DND-41 (cell line): ENCODE results near the gene NT5C1B.

Experiments used
- ATAC-seq: fragments of 200-7000 bp; cut with Tn5 transposase; 3 replicates; pipeline ENCODE4 v1.9.1; 2021; ENCODE audit warnings: low read depth; ENCODE audit not compliant: insufficient read depth
- DNase-seq: peaks from one replicate; pipeline ENCODE4 v3.0.0-alpha.2; 2020
- H2AFZ ChIP-seq: 2 replicates; pipeline ENCODE4 v1.6.0; 2012; ENCODE audit warnings: low read depth, low read length
- H3K27ac ChIP-seq: 2 replicates; pipeline ENCODE4 v1.5.1; 2012; ENCODE audit warnings: low read length, inconsistent platforms
- H3K27me3 ChIP-seq: fragments of 200-600 bp; sonication (generic); 2 replicates; pipeline ENCODE4 v1.6.0; 2012; ENCODE audit warnings: low read length, mild to moderate bottlenecking, inconsistent platforms; ENCODE audit not compliant: insufficient read depth, poor library complexity
- H3K36me3 ChIP-seq: 2 replicates; pipeline ENCODE4 v1.5.1; 2012; ENCODE audit warnings: low read length, inconsistent platforms; ENCODE audit not compliant: insufficient read depth
- H3K4me1 ChIP-seq: 2 replicates; pipeline ENCODE4 v1.5.1; 2012; ENCODE audit warnings: mild to moderate bottlenecking, low read length; ENCODE audit not compliant: insufficient read depth
- H3K4me2 ChIP-seq: 2 replicates; pipeline ENCODE4 v1.6.0; 2012; ENCODE audit warnings: mild to moderate bottlenecking, moderate library complexity, low read length, inconsistent platforms; ENCODE audit not compliant: insufficient read depth
- H3K4me3 ChIP-seq, 2 experiments: fragments of 200-600 bp in 1 of 2; shearing (Covaris generic) in 1 of 2; 2 replicates each; pipeline ENCODE4 v1.5.1; 2012 to 2016; ENCODE audit warnings: inconsistent platforms in 2 of 2, low read length in 2 of 2, mild to moderate bottlenecking in 2 of 2, low read depth in 1 of 2, moderate library complexity in 1 of 2
- H3K79me2 ChIP-seq: 2 replicates; pipeline ENCODE4 v1.6.0; 2012; ENCODE audit warnings: low read length, inconsistent platforms; ENCODE audit not compliant: insufficient read depth
- H3K9ac ChIP-seq: 2 replicates; pipeline ENCODE4 v1.6.0; 2012; ENCODE audit warnings: low read depth, mild to moderate bottlenecking, inconsistent platforms, low read length, moderate library complexity
- H3K9me3 ChIP-seq: 2 replicates; pipeline ENCODE4 v1.5.1; 2012; ENCODE audit warnings: low read length, moderate library complexity, mild to moderate bottlenecking, inconsistent platforms; ENCODE audit not compliant: insufficient read depth, severe bottlenecking
- H4K20me1 ChIP-seq: 2 replicates; pipeline ENCODE4 v1.6.0; 2012; ENCODE audit warnings: low read length; ENCODE audit not compliant: insufficient read depth
- CTCF ChIP-seq: IDR thresholded peaks from 2 replicates; pipeline ENCODE4 v1.5.1; 2012; ENCODE audit warnings: borderline replicate concordance, low read length, moderate library complexity, mild to moderate bottlenecking; ENCODE audit not compliant: poor library complexity, severe bottlenecking; ENCODE audit errors: extremely low read depth
- EZH2 ChIP-seq: IDR thresholded peaks from 3 replicates; pipeline ENCODE4 v1.6.1; 2012; ENCODE audit warnings: borderline replicate concordance, low read depth, mild to moderate bottlenecking, moderate library complexity, low read length, inconsistent platforms; ENCODE audit not compliant: severe bottlenecking

Gene NT5C1B

DNA sequence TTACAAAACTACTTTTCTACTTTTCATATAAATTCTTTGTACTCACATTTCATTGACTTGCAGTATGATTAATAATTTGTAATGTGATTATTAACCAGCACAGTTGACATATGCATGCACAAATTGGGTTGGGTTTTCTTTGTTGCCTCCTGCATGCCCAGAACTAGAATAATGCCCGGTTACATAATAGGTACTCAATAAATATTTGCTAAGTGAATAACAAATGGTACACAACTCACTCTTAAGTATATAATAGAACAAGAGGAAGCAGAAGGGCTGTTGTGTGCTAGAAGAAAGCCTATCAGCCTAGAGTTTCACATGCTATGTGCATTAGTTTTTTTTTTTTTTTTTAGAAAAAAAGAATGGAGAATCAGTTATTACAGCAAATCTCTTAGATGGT, 38.2 kb downstream of the NT5C1B start:
- Histone ChIP-seq H3K9ac (no peak overlapping the region), H3K4me3 (no peak overlapping the region), H4K20me1 (no peaks in the 10 kb centered on the region), H3K4me1 (peaks cover 8% of the 10 kb centered on the region; the same call in 1 of the 2 replicates), H3K79me2 (no peaks in the 10 kb centered on the region), H3K27me3 (no peaks in the 10 kb centered on the region), H3K36me3 (peaks cover 10% of the 10 kb centered on the region; the same call in 1 of the 2 replicates), H3K27ac (no peak overlapping the region), H3K9me3 (no peaks in the 10 kb centered on the region), H2AFZ (no peak overlapping the region), H3K4me2 (no peak overlapping the region)
- ATAC-seq (no peak), DNase-seq (no peak)
- TF ChIP-seq CTCF, result no peak
- no peak for TF ChIP-seq EZH2

GRCh38 chr2:18550433-18550832, 38.9 kb downstream of the NT5C1B start:
- no peak for TF ChIP-seq EZH2
- no peak for TF ChIP-seq CTCF
- Histone ChIP-seq H4K20me1 (no peaks in the 10 kb centered on the region), H3K9me3 (no peaks in the 10 kb centered on the region), H3K9ac (no peak overlapping the region), H3K27ac (no peak overlapping the region), H3K4me2 (no peak overlapping the region), H2AFZ (no peak overlapping the region), H3K4me3 (no peak overlapping the region), H3K79me2 (no peaks in the 10 kb centered on the region), H3K27me3 (no peaks in the 10 kb centered on the region), H3K36me3 (peaks cover 5% of the 10 kb centered on the region; the same call in 1 of the 2 replicates), H3K4me1 (peaks cover 9% of the 10 kb centered on the region; the same call in 1 of the 2 replicates)
- DNase-seq (no peak), ATAC-seq (no peak)

DNA sequence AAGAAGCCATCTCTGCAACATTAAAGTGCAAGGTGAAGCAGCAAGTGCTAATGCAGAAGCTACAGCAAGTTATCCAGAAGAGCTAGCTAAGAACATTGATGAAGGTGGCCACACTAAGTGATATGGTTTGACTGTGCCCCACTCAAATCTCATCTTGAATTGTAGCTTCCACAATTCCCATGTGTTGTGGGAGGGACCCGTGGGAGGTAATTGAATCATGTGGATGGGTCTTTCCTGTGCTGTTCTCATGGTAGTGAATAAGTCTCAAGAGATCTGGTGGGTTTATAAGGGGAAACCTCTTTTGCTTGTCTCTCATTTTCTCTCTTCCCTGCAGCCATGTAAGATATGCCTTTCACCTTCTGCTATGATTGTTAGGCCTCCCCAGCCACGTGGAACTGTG, 40.3 kb downstream of the NT5C1B start:
- Histone ChIP-seq H3K79me2 (no peaks in the 10 kb centered on the region), H3K4me1 (peaks cover 9% of the 10 kb centered on the region; the same call in 1 of the 2 replicates), H3K36me3 (no peaks in the 10 kb centered on the region), H3K27me3 (no peaks in the 10 kb centered on the region), H3K27ac (no peak overlapping the region), H3K9ac (no peak overlapping the region), H3K4me2 (no peak overlapping the region), H3K4me3 (no peak overlapping the region), H4K20me1 (no peaks in the 10 kb centered on the region), H3K9me3 (no peaks in the 10 kb centered on the region), H2AFZ (no peak overlapping the region)
- DNase-seq (no peak), ATAC-seq (no peak)
- TF ChIP-seq EZH2, result no peak
- no peak for TF ChIP-seq CTCF

DNA sequence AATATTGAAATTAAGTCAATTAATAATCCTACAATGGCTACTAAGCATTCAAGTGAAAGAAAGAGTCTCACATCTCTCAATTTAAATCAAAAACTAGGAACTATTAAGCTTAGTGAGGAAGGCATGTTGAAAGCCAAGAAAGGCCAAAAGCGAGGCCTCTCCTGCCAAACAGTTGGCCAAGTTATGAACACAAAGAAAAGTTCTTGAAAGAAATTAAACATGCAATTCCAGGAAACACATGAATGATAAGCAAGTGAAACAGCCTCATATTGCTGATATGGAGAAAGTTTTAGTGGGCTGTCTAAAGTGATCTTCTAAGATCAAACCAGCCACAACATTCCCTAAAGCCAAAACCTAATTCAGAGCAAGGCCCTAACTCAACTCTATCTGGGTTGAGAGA, 40.7 kb downstream of the NT5C1B start:
- TF ChIP-seq EZH2 (no peak), CTCF (no peak)
- Histone ChIP-seq H3K4me3 (no peak overlapping the region), H4K20me1 (no peaks in the 10 kb centered on the region), H3K79me2 (no peaks in the 10 kb centered on the region), H3K4me2 (no peak overlapping the region), H3K27me3 (no peaks in the 10 kb centered on the region), H2AFZ (no peak overlapping the region), H3K27ac (no peak overlapping the region), H3K4me1 (peaks cover 9% of the 10 kb centered on the region; the same call in 1 of the 2 replicates), H3K9ac (no peak overlapping the region), H3K36me3 (no peaks in the 10 kb centered on the region), H3K9me3 (no peaks in the 10 kb centered on the region)
- DNase-seq (no peak), ATAC-seq (no peak)
